Measurements from ENCODE around the gene CYP19A1.

The CYP19A1 gene

DNA sequence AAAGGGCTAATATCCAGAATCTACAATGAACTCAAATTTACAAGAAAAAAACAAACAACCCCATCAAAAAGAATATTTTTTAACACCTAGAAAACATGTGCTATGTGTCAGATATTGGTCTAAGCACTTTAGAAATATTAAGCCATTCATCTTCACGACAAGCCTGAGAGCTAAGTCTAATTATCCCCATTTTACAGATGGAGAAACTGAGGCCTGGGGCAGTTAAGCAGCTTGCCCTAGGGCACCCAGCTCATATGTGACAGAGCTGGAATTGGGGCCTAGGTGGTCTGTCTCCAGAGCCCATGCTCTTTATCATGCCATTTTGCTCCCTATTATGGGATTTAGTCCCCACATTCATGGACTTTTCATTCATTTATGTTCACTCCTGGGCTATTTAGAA, 92.8 kb downstream of the CYP19A1 start:
- Histone ChIP-seq H3K9me3 (ENCODE audit: control insufficient read depth, insufficient read depth, low read depth, low read length) (no peaks in the 10 kb centered on the region), H3K4me1 (ENCODE audit: control insufficient read depth, insufficient read depth, low read length) (peaks cover 7% of the 10 kb centered on the region), H3K4me3 (ENCODE audit: low read depth, low read length) (no peak overlapping the region), H3K36me3 (ENCODE audit: control insufficient read depth in 2 of 2, insufficient read depth in 1 of 2, low read length in 2 of 2) (no peaks in the 10 kb centered on the region), H3K27ac (ENCODE audit: extremely low read depth, low read depth, low read length) (no peak overlapping the region)
- ChIA-PET CTCF (no interaction called here), POLR2A (no interaction called here)
- TF ChIP-seq, protein P1, sequence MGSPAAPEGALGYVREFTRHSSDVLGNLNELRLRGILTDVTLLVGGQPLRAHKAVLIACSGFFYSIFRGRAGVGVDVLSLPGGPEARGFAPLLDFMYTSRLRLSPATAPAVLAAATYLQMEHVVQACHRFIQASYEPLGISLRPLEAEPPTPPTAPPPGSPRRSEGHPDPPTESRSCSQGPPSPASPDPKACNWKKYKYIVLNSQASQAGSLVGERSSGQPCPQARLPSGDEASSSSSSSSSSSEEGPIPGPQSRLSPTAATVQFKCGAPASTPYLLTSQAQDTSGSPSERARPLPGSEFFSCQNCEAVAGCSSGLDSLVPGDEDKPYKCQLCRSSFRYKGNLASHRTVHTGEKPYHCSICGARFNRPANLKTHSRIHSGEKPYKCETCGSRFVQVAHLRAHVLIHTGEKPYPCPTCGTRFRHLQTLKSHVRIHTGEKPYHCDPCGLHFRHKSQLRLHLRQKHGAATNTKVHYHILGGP (tag by site-specific recombination; IDR thresholded peaks at IDR 0.05) = no peak
- no peak for TF ChIP-seq ZNF530 (tag by site-specific recombination; IDR thresholded peaks at IDR 0.05; ENCODE audit: low read depth)
- TF ChIP-seq ZNF350 (tag by site-specific recombination; IDR thresholded peaks at IDR 0.05) = no peak
- TF ChIP-seq ZNF274 (IDR thresholded peaks at IDR 0.05; ENCODE audit: low read length) = no peak
- no peak for TF ChIP-seq ZNF274 (tag by site-specific recombination; IDR thresholded peaks at IDR 0.05; ENCODE audit: borderline replicate concordance)

DNA sequence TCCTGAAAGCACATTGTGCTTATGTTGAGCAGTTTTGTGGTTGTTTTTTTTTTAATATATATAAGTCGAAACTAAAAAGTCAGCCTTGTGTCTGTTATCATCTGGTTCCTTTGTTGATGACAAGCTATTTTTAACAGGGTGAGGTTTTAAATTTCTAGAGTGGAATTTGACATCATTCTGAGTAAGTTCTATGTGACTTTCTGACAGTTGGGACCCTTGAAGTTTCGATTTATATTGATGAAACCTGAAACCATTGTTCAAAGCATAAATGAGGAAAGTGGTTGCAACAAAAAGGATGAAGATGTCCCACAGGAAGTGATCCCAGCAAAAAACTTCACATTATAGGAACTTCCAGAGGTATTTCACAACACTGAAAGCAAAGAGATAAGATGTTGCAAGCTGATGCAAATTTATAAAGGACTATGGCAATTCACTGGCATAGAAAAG, 94.0 kb downstream of the CYP19A1 start:
- Histone ChIP-seq H3K4me3 (ENCODE audit: low read depth, low read length) (no peak overlapping the region), H3K27ac (ENCODE audit: extremely low read depth, low read depth, low read length) (no peak overlapping the region), H3K4me1 (ENCODE audit: control insufficient read depth, insufficient read depth, low read length) (peaks cover 17% of the 10 kb centered on the region), H3K36me3 (ENCODE audit: control insufficient read depth in 2 of 2, insufficient read depth in 1 of 2, low read length in 2 of 2) (no peaks in the 10 kb centered on the region), H3K9me3 (ENCODE audit: control insufficient read depth, insufficient read depth, low read depth, low read length) (no peaks in the 10 kb centered on the region)
- CTCF ChIA-PET = no interaction called here
- POLR2A ChIA-PET = no interaction called here
- TF ChIP-seq ZNF626 (tag by site-specific recombination; IDR thresholded peaks at IDR 0.05) = no peak
- TF ChIP-seq, protein P2, sequence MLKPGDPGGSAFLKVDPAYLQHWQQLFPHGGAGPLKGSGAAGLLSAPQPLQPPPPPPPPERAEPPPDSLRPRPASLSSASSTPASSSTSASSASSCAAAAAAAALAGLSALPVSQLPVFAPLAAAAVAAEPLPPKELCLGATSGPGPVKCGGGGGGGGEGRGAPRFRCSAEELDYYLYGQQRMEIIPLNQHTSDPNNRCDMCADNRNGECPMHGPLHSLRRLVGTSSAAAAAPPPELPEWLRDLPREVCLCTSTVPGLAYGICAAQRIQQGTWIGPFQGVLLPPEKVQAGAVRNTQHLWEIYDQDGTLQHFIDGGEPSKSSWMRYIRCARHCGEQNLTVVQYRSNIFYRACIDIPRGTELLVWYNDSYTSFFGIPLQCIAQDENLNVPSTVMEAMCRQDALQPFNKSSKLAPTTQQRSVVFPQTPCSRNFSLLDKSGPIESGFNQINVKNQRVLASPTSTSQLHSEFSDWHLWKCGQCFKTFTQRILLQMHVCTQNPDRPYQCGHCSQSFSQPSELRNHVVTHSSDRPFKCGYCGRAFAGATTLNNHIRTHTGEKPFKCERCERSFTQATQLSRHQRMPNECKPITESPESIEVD (tag by site-specific recombination; IDR thresholded peaks at IDR 0.05) = 0 out of 2 replicates have a peak, but pooled peaks have one; percentile 38
- TF ChIP-seq KLF10 (tag by site-specific recombination; IDR thresholded peaks at IDR 0.05) = no peak
- no peak for TF ChIP-seq SETDB1 (IDR thresholded peaks at IDR 0.05; ENCODE audit: insufficient read length, low read length)
- no peak for TF ChIP-seq OVOL3 (tag by site-specific recombination; IDR thresholded peaks at IDR 0.05)
- TF ChIP-seq ZNF621 (tag by site-specific recombination; IDR thresholded peaks at IDR 0.05) = no peak
- TF ChIP-seq ZNF354C (tag by site-specific recombination; IDR thresholded peaks at IDR 0.05; ENCODE audit: borderline replicate concordance, low read depth) = no peak
- TF ChIP-seq ZNF157 (tag by site-specific recombination; IDR thresholded peaks at IDR 0.05) = no peak

DNA sequence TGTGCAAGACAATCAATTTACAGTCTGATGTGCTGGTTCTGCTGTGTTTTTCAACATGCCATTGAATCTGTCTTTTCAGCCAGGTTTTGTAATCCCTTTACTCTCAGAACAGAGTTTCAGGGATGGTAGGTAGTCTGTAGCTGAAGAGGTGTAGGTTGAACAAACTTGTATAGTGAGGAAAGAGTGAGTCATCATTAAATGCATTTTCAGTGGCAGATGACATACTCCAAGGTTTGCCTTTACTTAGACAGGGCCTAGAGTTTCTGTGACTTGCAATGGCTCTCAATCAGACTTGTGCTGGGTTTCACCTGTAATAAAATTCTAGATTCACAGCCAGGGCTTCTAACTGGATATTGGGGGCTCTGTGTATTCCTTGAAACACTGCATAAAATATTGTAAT, 94.6 kb downstream of the CYP19A1 start:
- POLR2A ChIA-PET = no interaction called here
- CTCF ChIA-PET = no interaction called here
- TF ChIP-seq ZNF175 (tag by site-specific recombination; IDR thresholded peaks at IDR 0.05) (no peak), ZNF366 (tag by site-specific recombination; conservative IDR thresholded peaks at IDR 0.05) (0 out of 2 replicates have a peak, but pooled peaks have one; percentile 29), ZNF24 (tag by site-specific recombination; IDR thresholded peaks at IDR 0.05) (no peak), SCRT2 (tag by site-specific recombination; IDR thresholded peaks at IDR 0.05) (peak; percentile 90), PRDM1 (tag by site-specific recombination; IDR thresholded peaks at IDR 0.05) (peak; percentile 59), ZNF426 (tag by site-specific recombination; IDR thresholded peaks at IDR 0.05) (no peak)
- TF ChIP-seq, protein P3, sequence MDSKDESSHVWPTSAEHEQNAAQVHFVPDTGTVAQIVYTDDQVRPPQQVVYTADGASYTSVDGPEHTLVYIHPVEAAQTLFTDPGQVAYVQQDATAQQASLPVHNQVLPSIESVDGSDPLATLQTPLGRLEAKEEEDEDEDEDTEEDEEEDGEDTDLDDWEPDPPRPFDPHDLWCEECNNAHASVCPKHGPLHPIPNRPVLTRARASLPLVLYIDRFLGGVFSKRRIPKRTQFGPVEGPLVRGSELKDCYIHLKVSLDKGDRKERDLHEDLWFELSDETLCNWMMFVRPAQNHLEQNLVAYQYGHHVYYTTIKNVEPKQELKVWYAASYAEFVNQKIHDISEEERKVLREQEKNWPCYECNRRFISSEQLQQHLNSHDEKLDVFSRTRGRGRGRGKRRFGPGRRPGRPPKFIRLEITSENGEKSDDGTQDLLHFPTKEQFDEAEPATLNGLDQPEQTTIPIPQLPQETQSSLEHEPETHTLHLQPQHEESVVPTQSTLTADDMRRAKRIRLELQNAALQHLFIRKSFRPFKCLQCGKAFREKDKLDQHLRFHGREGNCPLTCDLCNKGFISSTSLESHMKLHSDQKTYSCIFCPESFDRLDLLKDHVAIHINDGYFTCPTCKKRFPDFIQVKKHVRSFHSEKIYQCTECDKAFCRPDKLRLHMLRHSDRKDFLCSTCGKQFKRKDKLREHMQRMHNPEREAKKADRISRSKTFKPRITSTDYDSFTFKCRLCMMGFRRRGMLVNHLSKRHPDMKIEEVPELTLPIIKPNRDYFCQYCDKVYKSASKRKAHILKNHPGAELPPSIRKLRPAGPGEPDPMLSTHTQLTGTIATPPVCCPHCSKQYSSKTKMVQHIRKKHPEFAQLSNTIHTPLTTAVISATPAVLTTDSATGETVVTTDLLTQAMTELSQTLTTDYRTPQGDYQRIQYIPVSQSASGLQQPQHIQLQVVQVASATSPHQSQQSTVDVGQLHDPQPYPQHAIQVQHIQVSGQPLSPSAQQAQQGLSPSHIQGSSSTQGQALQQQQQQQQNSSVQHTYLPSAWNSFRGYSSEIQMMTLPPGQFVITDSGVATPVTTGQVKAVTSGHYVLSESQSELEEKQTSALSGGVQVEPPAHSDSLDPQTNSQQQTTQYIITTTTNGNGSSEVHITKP (tag by site-specific recombination; IDR thresholded peaks at IDR 0.05) = no peak
- Histone ChIP-seq H3K4me1 (ENCODE audit: control insufficient read depth, insufficient read depth, low read length) (peaks cover 17% of the 10 kb centered on the region), H3K27ac (ENCODE audit: extremely low read depth, low read depth, low read length) (no peak overlapping the region), H3K9me3 (ENCODE audit: control insufficient read depth, insufficient read depth, low read depth, low read length) (no peaks in the 10 kb centered on the region), H3K36me3 (ENCODE audit: control insufficient read depth in 2 of 2, insufficient read depth in 1 of 2, low read length in 2 of 2) (no peaks in the 10 kb centered on the region), H3K4me3 (ENCODE audit: low read depth, low read length) (no peak overlapping the region)
